DOHH2 (cell line): Measurements from ENCODE around the gene BLNK.

ENCODE experiments used
- H3F3A ChIP-seq: fragments of 200-600 bp; sonication (generic), shearing (Covaris generic); 2 replicates; pipeline ENCODE4 v1.6.0; 2016; ENCODE audit warnings: antibody characterized with exemption, mild to moderate bottlenecking; ENCODE audit not compliant: control insufficient read depth, insufficient read depth
- H3K27ac ChIP-seq: fragments of 200-600 bp; sonication (generic); 2 replicates; pipeline ENCODE4 v1.5.1; 2014; ENCODE audit warnings: low read depth, mild to moderate bottlenecking, low read length, moderate library complexity
- H3K27me3 ChIP-seq: fragments of 200-600 bp; sonication (generic); 2 replicates; pipeline ENCODE4 v1.6.1; 2014; ENCODE audit warnings: mild to moderate bottlenecking, low read length, mixed read lengths; ENCODE audit not compliant: control insufficient read depth
- H3K36me3 ChIP-seq: fragments of 200-600 bp; sonication (generic); 2 replicates; pipeline ENCODE4 v1.6.1; 2014; ENCODE audit warnings: mild to moderate bottlenecking, low read length, moderate library complexity, mixed read lengths; ENCODE audit not compliant: control insufficient read depth
- H3K4me1 ChIP-seq: fragments of 200-600 bp; sonication (generic); 2 replicates; pipeline ENCODE4 v1.6.1; 2014; ENCODE audit warnings: mild to moderate bottlenecking, low read length, mixed read lengths; ENCODE audit not compliant: control insufficient read depth
- H3K4me2 ChIP-seq: fragments of 200-600 bp; sonication (generic); 2 replicates; pipeline ENCODE4 v1.6.0; 2014; ENCODE audit warnings: mild to moderate bottlenecking, low read length, moderate library complexity
- H3K4me3 ChIP-seq: fragments of 200-600 bp; sonication (generic); 2 replicates; pipeline ENCODE4 v1.5.1; 2014; ENCODE audit warnings: mild to moderate bottlenecking, low read length, mixed read lengths
- H3K79me2 ChIP-seq: fragments of 200-600 bp; sonication (generic); 2 replicates; pipeline ENCODE4 v1.6.1; 2014; ENCODE audit warnings: mild to moderate bottlenecking, low read length, mixed read lengths; ENCODE audit not compliant: control insufficient read depth
- H3K9me2 ChIP-seq: fragments of 200-600 bp; sonication (generic); replicated peaks from 2 replicates; pipeline ENCODE4 v1.6.1; 2014; ENCODE audit warnings: mild to moderate bottlenecking, low read length, mixed read lengths; ENCODE audit not compliant: control insufficient read depth
- H3K9me3 ChIP-seq: fragments of 200-600 bp; sonication (generic); 2 replicates; pipeline ENCODE4 v1.6.1; 2014; ENCODE audit warnings: antibody characterized with exemption, low read length, mixed read lengths; ENCODE audit not compliant: control insufficient read depth, insufficient read depth
- H4K20me1 ChIP-seq: fragments of 200-600 bp; sonication (generic); 2 replicates; pipeline ENCODE4 v1.6.0; 2014; ENCODE audit warnings: low read depth, mild to moderate bottlenecking, antibody characterized with exemption, low read length, moderate library complexity; ENCODE audit not compliant: control insufficient read depth, insufficient read depth
- EZH2phosphoT487 ChIP-seq: fragments of 200-600 bp; sonication (generic); IDR thresholded peaks from 2 replicates; pipeline ENCODE4 v1.6.1; 2017; ENCODE audit warnings: borderline replicate concordance, mild to moderate bottlenecking, antibody characterized with exemption, low read length, moderate library complexity, mixed read lengths
- TF ChIP-seq, protein P1 (sequence below): fragments of 200-600 bp; sonication (generic); IDR thresholded peaks from one replicate; pipeline ENCODE4 v1.5.1; 2014; ENCODE audit warnings: antibody characterized with exemption, mild to moderate bottlenecking, low read depth, low read length; ENCODE audit not compliant: poor library complexity, severe bottlenecking

BLNK gene

DNA sequence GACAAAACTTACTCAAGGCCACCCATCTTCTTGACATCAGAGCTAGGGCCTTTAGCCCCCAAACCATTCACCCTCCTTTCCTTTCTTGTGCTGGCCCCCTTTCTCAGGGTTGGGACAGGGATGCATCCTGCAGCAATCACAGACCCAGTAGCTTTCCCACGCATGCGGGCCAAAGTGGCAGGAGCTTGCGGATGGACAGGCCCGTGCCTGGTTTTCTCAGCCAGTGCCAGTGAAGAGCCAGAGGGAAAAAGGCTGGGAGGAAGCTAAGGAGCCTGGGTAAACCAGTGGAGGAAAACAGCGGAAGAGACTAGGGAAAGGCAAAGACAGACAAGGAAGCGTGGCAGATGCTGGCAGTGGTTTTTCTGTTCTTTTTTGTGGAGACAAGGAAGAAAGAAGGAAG, 5.1 kb upstream of the BLNK start:
- Histone ChIP-seq H3K79me2 (peaks cover 11% of the 10 kb centered on the region), H3K9me2 (no peaks in the 10 kb centered on the region), H3K27ac (peak overlapping the region; percentile 28; the same call in 1 of the 2 replicates), H3K4me2 (no peak overlapping the region), H3K4me3 (no peak overlapping the region), H3F3A (peaks cover 38% of the 10 kb centered on the region), H3K4me1 (peaks cover 92% of the 10 kb centered on the region), H4K20me1 (no peaks in the 10 kb centered on the region), H3K9me3 (peaks cover 3% of the 10 kb centered on the region; the same call in 1 of the 2 replicates), H3K27me3 (no peaks in the 10 kb centered on the region), H3K36me3 (peaks cover 28% of the 10 kb centered on the region)
- TF ChIP-seq, protein P1, sequence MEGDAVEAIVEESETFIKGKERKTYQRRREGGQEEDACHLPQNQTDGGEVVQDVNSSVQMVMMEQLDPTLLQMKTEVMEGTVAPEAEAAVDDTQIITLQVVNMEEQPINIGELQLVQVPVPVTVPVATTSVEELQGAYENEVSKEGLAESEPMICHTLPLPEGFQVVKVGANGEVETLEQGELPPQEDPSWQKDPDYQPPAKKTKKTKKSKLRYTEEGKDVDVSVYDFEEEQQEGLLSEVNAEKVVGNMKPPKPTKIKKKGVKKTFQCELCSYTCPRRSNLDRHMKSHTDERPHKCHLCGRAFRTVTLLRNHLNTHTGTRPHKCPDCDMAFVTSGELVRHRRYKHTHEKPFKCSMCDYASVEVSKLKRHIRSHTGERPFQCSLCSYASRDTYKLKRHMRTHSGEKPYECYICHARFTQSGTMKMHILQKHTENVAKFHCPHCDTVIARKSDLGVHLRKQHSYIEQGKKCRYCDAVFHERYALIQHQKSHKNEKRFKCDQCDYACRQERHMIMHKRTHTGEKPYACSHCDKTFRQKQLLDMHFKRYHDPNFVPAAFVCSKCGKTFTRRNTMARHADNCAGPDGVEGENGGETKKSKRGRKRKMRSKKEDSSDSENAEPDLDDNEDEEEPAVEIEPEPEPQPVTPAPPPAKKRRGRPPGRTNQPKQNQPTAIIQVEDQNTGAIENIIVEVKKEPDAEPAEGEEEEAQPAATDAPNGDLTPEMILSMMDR = no peak
- no peak for TF ChIP-seq EZH2phosphoT487

DNA sequence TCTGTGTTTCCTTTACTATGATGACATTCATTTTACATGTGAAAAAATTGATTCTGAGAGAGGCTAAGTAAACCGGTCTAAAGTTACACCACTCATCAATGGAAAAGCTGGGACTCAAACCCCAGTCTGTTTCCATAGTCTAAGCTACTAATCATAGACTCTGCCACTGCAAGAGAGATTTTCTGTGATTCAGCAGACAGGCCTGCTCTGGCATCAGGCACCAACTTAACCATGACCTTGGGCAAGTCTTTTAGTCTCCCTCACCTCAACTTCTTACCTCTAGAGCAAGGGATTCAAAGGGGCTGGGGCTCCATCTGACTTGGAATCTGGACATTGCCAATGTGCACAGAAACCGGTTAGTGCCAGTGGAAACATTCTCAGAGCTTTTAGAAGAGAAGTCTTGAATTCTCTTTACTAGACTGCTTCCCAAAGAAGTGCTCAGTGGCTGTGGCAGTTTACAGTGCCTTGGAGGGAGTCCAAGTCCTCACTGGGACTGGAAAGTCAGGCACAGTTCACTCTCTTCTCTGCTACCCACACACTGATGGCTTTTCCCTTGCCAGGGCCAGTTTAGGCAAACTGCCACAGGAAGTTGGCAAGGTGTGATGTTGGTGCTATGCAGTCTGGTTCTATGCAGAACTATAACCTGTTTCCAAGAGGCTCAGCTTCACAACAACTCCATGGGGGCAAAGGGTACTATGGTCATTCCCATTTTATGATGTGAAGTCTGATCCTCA, 4.5 kb upstream of the BLNK start:
- H3K79me2 ChIP-seq = peaks cover 17% of the 10 kb centered on the region
- H3K27ac ChIP-seq = peak overlapping the region; percentile 28
- peaks cover 87% of the 10 kb centered on the region for H3K4me1 ChIP-seq
- H3K36me3 ChIP-seq = peaks cover 31% of the 10 kb centered on the region
- peaks cover 3% of the 10 kb centered on the region; the same call in 1 of the 2 replicates for H3K9me3 ChIP-seq
- no peaks in the 10 kb centered on the region for H3K27me3 ChIP-seq
- H3F3A ChIP-seq = peaks cover 41% of the 10 kb centered on the region
- no peak overlapping the region for H3K4me3 ChIP-seq
- TF ChIP-seq, protein P1 = no peak
- TF ChIP-seq EZH2phosphoT487 = no peak
- H3K4me2 ChIP-seq = peak overlapping the region; percentile 3; the same call in 1 of the 2 replicates
- H3K9me2 ChIP-seq = no peaks in the 10 kb centered on the region
- H4K20me1 ChIP-seq = no peaks in the 10 kb centered on the region

DNA sequence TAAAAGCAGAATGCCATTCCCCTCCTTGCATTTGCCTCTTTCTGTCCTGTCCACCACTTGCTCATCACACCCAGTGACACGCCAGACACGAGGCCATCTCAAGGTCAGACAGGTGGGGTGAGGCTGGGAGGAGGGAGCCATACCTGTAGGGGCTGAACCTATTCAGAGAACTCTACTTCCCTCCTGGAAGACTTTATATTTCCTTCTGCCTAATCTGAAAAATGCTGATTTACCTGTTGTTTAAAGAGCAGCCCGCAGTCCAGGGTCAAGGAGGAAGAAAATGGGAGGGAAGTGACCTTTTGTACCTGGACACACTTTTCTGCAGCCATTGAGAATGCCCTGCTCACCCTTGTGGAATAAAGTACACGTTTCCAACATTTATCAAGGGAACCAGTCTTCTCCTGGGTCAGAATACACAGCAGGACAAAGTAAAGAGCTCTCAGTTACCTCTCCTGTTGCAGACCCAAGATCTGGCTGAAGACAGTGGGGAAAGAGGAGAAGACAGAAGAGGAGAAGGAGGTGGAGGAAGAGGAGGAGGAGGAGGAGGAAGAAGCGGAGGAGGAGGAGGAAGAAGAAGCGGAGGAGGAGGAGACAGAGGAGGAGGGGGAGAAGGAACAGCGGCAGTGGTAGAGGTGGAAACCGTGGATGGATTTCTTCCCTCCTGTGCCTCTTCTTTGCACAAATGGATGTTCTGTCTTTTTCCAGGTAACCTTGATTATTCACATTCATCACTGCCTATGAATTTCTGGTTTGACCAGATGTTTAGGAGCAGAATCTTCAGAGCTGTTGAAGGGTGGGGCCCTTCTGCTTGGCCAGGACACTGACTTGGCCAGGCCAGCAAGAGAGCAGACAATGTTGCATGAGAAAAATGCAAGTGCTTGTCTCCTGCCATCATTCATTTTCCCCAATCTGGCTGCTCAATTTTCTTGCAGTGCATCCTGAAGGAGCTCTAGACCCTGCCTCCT, 1.2 kb upstream of the BLNK start:
- Histone ChIP-seq H3K27ac (peak overlapping the region; percentile 94), H3F3A (peaks cover 35% of the 10 kb centered on the region), H3K4me2 (peak overlapping the region; percentile 85)

More for the DNA sequence above, 1.2 kb upstream of the BLNK start:
- peaks cover 49% of the 10 kb centered on the region for H3K79me2 ChIP-seq
- TF ChIP-seq, protein P1 = no peak
- TF ChIP-seq EZH2phosphoT487 = no peak
- peak overlapping the region; percentile 82 for H3K4me3 ChIP-seq
- H3K4me1 ChIP-seq = peaks cover 70% of the 10 kb centered on the region
- H3K9me2 ChIP-seq = no peaks in the 10 kb centered on the region
- peaks cover 3% of the 10 kb centered on the region; the same call in 1 of the 2 replicates for H3K9me3 ChIP-seq
- no peaks in the 10 kb centered on the region for H3K27me3 ChIP-seq
- peaks cover 8% of the 10 kb centered on the region; the same call in 1 of the 2 replicates for H4K20me1 ChIP-seq
- peaks cover 62% of the 10 kb centered on the region for H3K36me3 ChIP-seq
